ENCODE measurements around the gene ALPK1. TPM values are rescaled to one million over a fixed set of nuclear protein-coding genes. Genes with fewer than 3 reads are reported as not detected.

ALPK1 gene
- total and polyA plus RNA-seq, 2 of the 8 experiments (the other 6 are each of a cell fraction or from before 2014, with no cell fraction given): 0.08 to 0.43 TPM

- Histone ChIP-seq H3K18ac (ENCODE audit: extremely low read depth, low read length) (no peak overlapping the region), H3K4me3 (ENCODE audit: extremely low read depth in 1 of 4, insufficient read depth in 2 of 4, low read depth in 3 of 4, low read length in 4 of 4) (no peak overlapping the region), H3K4ac (replicated peaks; ENCODE audit: insufficient read length, low read depth, low read length) (no peak overlapping the region), H3K9ac (replicated peaks in 1 of 4; ENCODE audit: extremely low read depth in 1 of 4, low read depth in 3 of 4, low read length in 3 of 4) (no peak overlapping the region), H3K79me1 (ENCODE audit: low read depth, low read length) (no peaks in the 10 kb centered on the region), H3K27ac (ENCODE audit: low read depth, low read length) (no peak overlapping the region), H3K27me3 (replicated peaks in 1 of 4; ENCODE audit: control insufficient read depth in 3 of 4, extremely low read depth in 1 of 4, insufficient read depth in 3 of 4, low read length in 3 of 4) (no peaks in the 10 kb centered on the region), H3K56ac (replicated peaks; ENCODE audit: insufficient read length, low read depth, low read length) (no peak overlapping the region), H2AK5ac (ENCODE audit: low read depth, low read length) (no peak overlapping the region), H4K5ac (ENCODE audit: insufficient read length, low read depth, low read length) (no peak overlapping the region), H2BK120ac (replicated peaks; ENCODE audit: low read depth, low read length) (no peak overlapping the region), H3K4me2 (ENCODE audit: insufficient read depth in 1 of 2, low read depth in 2 of 2, low read length in 2 of 2) (no peak overlapping the region), H3K23me2 (ENCODE audit: low read depth, low read length) (no peaks in the 10 kb centered on the region), H3K4me1 (replicated peaks in 1 of 4; ENCODE audit: control insufficient read depth in 3 of 4, insufficient read depth in 4 of 4, low read length in 3 of 4) (peaks cover 0 to 12% (median 3%) of the 10 kb centered on the region in 4 experiments; a peak in 4 of 7 replicates), H2BK12ac (ENCODE audit: low read depth, low read length) (no peak overlapping the region), H3K79me2 (ENCODE audit: control insufficient read depth in 1 of 2, insufficient read depth in 2 of 2, low read length in 2 of 2) (no peaks in the 10 kb centered on the region), H4K91ac (replicated peaks; ENCODE audit: insufficient read length, low read length) (no peak overlapping the region), H3K23ac (ENCODE audit: insufficient read length) (no peak overlapping the region), H2BK5ac (ENCODE audit: low read depth, low read length) (no peak overlapping the region), H4K20me1 (replicated peaks in 1 of 2; ENCODE audit: control insufficient read depth in 1 of 2, insufficient read depth in 2 of 2, low read length in 2 of 2) (no peaks in the 10 kb centered on the region), H3K9me3 (ENCODE audit: insufficient read depth in 2 of 2, low read depth in 1 of 2, low read length in 1 of 2) (peaks cover 4% of the 10 kb centered on the region in 2 experiments; a peak in 2 of 4 replicates), H4K8ac (ENCODE audit: extremely low read depth, insufficient read depth, low read length) (no peak overlapping the region; the same call in 1 of the 2 replicates), H3K36me3 (ENCODE audit: control insufficient read depth in 2 of 4, insufficient read depth in 4 of 4, low read length in 3 of 4) (no peaks in the 10 kb centered on the region), H3K14ac (ENCODE audit: insufficient read length) (no peak overlapping the region), H2AFZ (ENCODE audit: low read length) (no peak overlapping the region), H2BK15ac (ENCODE audit: low read length) (no peak overlapping the region), H2BK20ac (ENCODE audit: low read length) (no peak overlapping the region)
- TF ChIP-seq CBX8 (IDR thresholded peaks at IDR 0.05; ENCODE audit: borderline replicate concordance, low read depth, low read length) (no peak), RFX5 (IDR thresholded peaks at IDR 0.05; ENCODE audit: borderline replicate concordance, low read depth, low read length) (peak; percentile 69; the same call in 1 of the 2 replicates), ATF3 (IDR thresholded peaks at IDR 0.05; ENCODE audit: insufficient read depth, low read depth, low read length) (no peak), BCL11A (IDR thresholded peaks at IDR 0.05; ENCODE audit: low read depth in 2 of 2, low read length in 2 of 2) (no peak)
- 86% methylated on average over 8 of the region's 8 CpGs; no CpG with 5 or more reads in 1 of the 2 experiments for WGBS, 2 experiments (ENCODE audit: extremely low coverage in 1 of 2, insufficient coverage in 1 of 2, insufficient read length in 1 of 2, insufficient replicate concordance in 2 of 2, low coverage in 1 of 2, low lambda C conversion rate in 2 of 2, missing lambda C conversion rate in 1 of 2)
- DNase-seq (ENCODE audit: low read depth in 1 of 2, low spot score in 2 of 2) (no peak), FAIRE-seq (no peak)
- ChIA-PET CTCF (ENCODE audit: partially characterized antibody) (interaction anchor here (0.6 to 1.5 kb wide), 4 partner anchors 11 to 477 kb away, joined by 3 read pairs; no protein-coding TSS in a partner anchor), POLR2A (ENCODE audit: partially characterized antibody) (no interaction called here)
Measured at GRCh38 chr4:112448306-112449132, 151.3 kb downstream of the ALPK1 start.
